ENCODE measurements around the gene MTRF1L.
"Not testable (repeated sequence)": the region's sequence is repeated elsewhere in the genome, so short reads cannot be mapped to it uniquely, and the experiment has no call there.

Gene MTRF1L

GRCh38 chr6:152966168-152966894, 36.2 kb downstream of the MTRF1L start:
- DNase-seq = not testable (repeated sequence)

GRCh38 chr6:152959333-152959732, 43.2 kb downstream of the MTRF1L start:
- no peak for DNase-seq

GRCh38 chr6:152957796-152958195, 44.7 kb downstream of the MTRF1L start:
- no peak for DNase-seq

GRCh38 chr6:152954443-152954842, 48.1 kb downstream of the MTRF1L start:
- no peak for DNase-seq

GRCh38 chr6:152952866-152953509, 49.5 kb downstream of the MTRF1L start:
- DNase-seq = no peak

- no peak for DNase-seq
These were observed 50.5 kb downstream of the MTRF1L start for GRCh38 chr6:152952045-152952444.

- DNase-seq = no peak
These were observed 52.3 kb downstream of the MTRF1L start for GRCh38 chr6:152950240-152950639.

- DNase-seq = no peak
These were observed 54.2 kb downstream of the MTRF1L start for GRCh38 chr6:152948150-152948768.

GRCh38 chr6:152946995-152947394, 55.5 kb downstream of the MTRF1L start:
- DNase-seq = no peak

GRCh38 chr6:152946484-152946883, 56.0 kb downstream of the MTRF1L start:
- DNase-seq = no peak

- DNase-seq = no peak
These were observed 59.1 kb downstream of the MTRF1L start for GRCh38 chr6:152943260-152943897.

GRCh38 chr6:152942319-152942869, 60.1 kb downstream of the MTRF1L start:
- DNase-seq = no peak

GRCh38 chr6:152941746-152942145, 60.8 kb downstream of the MTRF1L start:
- DNase-seq = no peak

Measured in activated CD4-positive, alpha-beta T cell treated with anti-CD3 and anti-CD28 coated beads for 4 hours (primary cell).